ENCODE measurements around the gene PRKCA.

PRKCA gene

DNA sequence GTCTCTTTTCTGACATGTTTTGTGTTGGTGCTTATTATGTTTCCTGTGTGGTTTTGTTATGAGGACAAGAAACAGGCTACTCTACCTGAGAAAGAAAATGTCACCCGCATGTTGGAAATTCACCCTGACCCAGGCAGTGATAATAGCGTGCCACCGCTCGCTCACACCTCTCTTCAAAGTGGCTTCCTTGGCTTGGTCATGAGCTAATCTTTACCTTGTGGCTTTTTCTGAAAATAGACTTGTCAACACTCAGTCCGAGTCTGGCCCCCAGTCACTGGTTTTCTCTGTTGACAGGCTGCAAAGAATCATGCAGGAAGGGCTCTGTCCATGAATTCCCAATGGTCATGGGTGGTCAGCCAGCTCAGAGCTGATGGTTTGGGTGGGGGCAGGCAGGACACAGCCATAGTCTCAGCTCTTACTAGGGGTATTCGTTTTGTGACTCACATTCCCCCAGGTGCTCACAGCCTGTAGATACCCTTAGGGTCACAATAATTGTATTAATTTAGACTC lies 411.2 kb downstream of the PRKCA start:
- H3K9ac ChIP-seq (ENCODE audit: low read depth, low read length, poor library complexity): no peak overlapping the region
- peaks cover 14 to 44% of the 10 kb centered on the region in 2 donors for H3K4me1 ChIP-seq (ENCODE audit: control insufficient read depth in 2 of 2, insufficient read depth in 1 of 2, low read depth in 1 of 2, low read length in 2 of 2)
- no peak overlapping the region for H2BK120ac ChIP-seq (ENCODE audit: low read depth, low read length)
- H2BK15ac ChIP-seq (ENCODE audit: low read length): no peak overlapping the region
- H3K79me1 ChIP-seq (ENCODE audit: low read depth, low read length): no peaks in the 10 kb centered on the region
- no peak for DNase-seq (ENCODE audit: low spot score)
- WGBS, 2 donors (ENCODE audit: extremely low coverage in 2 of 2, insufficient read length in 2 of 2, insufficient replicate concordance in 1 of 2): no CpG with 5 or more reads among the region's 6 CpGs
- no peaks in the 10 kb centered on the region for H3K27me3 ChIP-seq (ENCODE audit: control insufficient read depth in 3 of 3, insufficient read depth in 3 of 3, low read depth in 1 of 3, low read length in 3 of 3)
- H3K36me3 ChIP-seq (replicated peaks in 1 of 2; ENCODE audit: control insufficient read depth in 2 of 2, insufficient read depth in 2 of 2, low read length in 2 of 2): no peaks in the 10 kb centered on the region
- H3K27ac ChIP-seq (replicated peaks; ENCODE audit: low read length): no peak overlapping the region
- H4K91ac ChIP-seq (ENCODE audit: low read depth, low read length, poor library complexity): no peak overlapping the region
- H3K4ac ChIP-seq (ENCODE audit: low read length): no peak overlapping the region
- H4K8ac ChIP-seq (ENCODE audit: low read depth, low read length): no peak overlapping the region
- peak overlapping the region; percentile 36 for H2AK5ac ChIP-seq (ENCODE audit: low read depth, low read length)
- no peak overlapping the region for H2BK5ac ChIP-seq (ENCODE audit: low read length)
- H2BK12ac ChIP-seq (ENCODE audit: low read length): no peak overlapping the region
- H3K23ac ChIP-seq (ENCODE audit: low read depth, low read length, poor library complexity): no peak overlapping the region
- no peak overlapping the region for H3K4me2 ChIP-seq (ENCODE audit: insufficient read depth, low read length, poor library complexity, severe bottlenecking)
- peaks cover 0 to 4% of the 10 kb centered on the region in 2 donors for H3K9me3 ChIP-seq (replicated peaks in 1 of 2; ENCODE audit: control insufficient read depth in 2 of 2, insufficient read depth in 1 of 2, low read depth in 1 of 2, low read length in 2 of 2)
- H3K4me3 ChIP-seq (ENCODE audit: low read length in 2 of 2): no peak overlapping the region
- no peak overlapping the region for H3K18ac ChIP-seq (ENCODE audit: low read length)
- no peak overlapping the region for H3K14ac ChIP-seq (ENCODE audit: low read length)
- no peak overlapping the region for H2AFZ ChIP-seq (ENCODE audit: low read length)

DNA sequence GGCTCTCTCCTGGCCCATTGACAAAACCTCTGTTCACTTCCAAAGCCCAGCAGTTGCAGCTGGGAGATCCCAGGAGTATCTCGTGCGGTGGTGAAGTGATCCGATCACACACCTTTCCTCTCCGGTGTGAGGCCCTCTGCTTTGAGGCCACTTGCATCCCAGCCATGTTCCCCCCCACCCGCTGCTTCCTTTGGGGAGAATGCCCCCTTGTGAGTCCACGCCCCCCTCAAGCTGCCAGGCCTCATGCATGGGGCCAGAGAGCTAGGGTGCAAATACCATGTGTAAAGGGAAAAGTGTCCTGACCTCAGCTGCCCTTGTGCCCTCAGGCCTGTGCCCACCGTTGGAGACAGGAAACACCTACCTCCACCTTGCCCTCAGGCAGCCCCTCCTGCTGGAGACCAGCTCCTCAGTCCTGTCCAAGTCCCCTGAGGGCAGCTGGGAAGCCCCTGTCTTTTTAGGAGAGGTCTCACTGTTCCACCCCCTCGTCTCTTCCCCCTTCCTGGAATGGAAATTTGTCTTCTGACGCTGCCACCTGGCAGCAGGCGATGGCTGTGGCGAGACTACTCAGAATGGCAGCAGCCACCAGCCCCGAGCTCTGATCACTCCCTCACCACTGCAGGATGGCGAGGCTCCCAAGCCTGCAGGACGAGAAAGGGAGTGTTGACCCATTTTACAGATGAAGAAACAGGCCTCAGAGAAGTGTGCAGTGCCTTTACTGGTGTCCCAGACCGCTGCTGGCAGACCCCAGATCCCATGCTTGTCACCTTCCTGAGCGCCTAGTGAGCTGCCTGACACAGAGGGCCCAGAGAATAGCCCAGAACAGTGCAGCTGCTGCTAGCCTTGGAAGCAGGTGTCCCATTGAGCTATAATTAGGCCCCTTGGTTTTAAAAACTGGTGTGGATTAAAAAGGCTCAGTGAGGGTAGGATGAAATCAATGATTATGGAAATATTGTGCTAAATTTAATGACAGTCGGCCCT lies 411.9 kb downstream of the PRKCA start:
- H3K9ac ChIP-seq (ENCODE audit: low read depth, low read length, poor library complexity): no peak overlapping the region
- H3K23ac ChIP-seq (ENCODE audit: low read depth, low read length, poor library complexity): no peak overlapping the region
- peak overlapping the region; percentile 6 for H4K91ac ChIP-seq (ENCODE audit: low read depth, low read length, poor library complexity)
- H3K79me1 ChIP-seq (ENCODE audit: low read depth, low read length): no peaks in the 10 kb centered on the region
- no peak overlapping the region for H2AFZ ChIP-seq (ENCODE audit: low read length)
- no peak overlapping the region for H2BK120ac ChIP-seq (ENCODE audit: low read depth, low read length)
- no peaks in the 10 kb centered on the region for H3K36me3 ChIP-seq (replicated peaks in 1 of 2; ENCODE audit: control insufficient read depth in 2 of 2, insufficient read depth in 2 of 2, low read length in 2 of 2)
- peaks cover 14 to 44% of the 10 kb centered on the region in 2 donors for H3K4me1 ChIP-seq (ENCODE audit: control insufficient read depth in 2 of 2, insufficient read depth in 1 of 2, low read depth in 1 of 2, low read length in 2 of 2)
- H3K18ac ChIP-seq (ENCODE audit: low read length): peak overlapping the region; percentile 15
- H4K8ac ChIP-seq (ENCODE audit: low read depth, low read length): no peak overlapping the region
- no peak overlapping the region for H3K4ac ChIP-seq (ENCODE audit: low read length)
- DNase-seq (ENCODE audit: low spot score): no peak
- peak overlapping the region; percentile 10 for H2BK15ac ChIP-seq (ENCODE audit: low read length)
- H3K27me3 ChIP-seq (ENCODE audit: control insufficient read depth in 3 of 3, insufficient read depth in 3 of 3, low read depth in 1 of 3, low read length in 3 of 3): no peaks in the 10 kb centered on the region
- peak overlapping the region; percentile 59 for H2BK12ac ChIP-seq (ENCODE audit: low read length)
- H3K9me3 ChIP-seq (replicated peaks in 1 of 2; ENCODE audit: control insufficient read depth in 2 of 2, insufficient read depth in 1 of 2, low read depth in 1 of 2, low read length in 2 of 2): peaks cover 0 to 4% of the 10 kb centered on the region in 2 donors
- H2AK5ac ChIP-seq (ENCODE audit: low read depth, low read length): peak overlapping the region; percentile 36
- H3K4me2 ChIP-seq (ENCODE audit: insufficient read depth, low read length, poor library complexity, severe bottlenecking): no peak overlapping the region
- WGBS, 2 donors (ENCODE audit: extremely low coverage in 2 of 2, insufficient read length in 2 of 2, insufficient replicate concordance in 1 of 2): no CpG with 5 or more reads among the region's 17 CpGs
- H3K14ac ChIP-seq (ENCODE audit: low read length): peak overlapping the region; percentile 26
- H2BK5ac ChIP-seq (ENCODE audit: low read length): peak overlapping the region; percentile 15
- no peak overlapping the region for H3K27ac ChIP-seq (replicated peaks; ENCODE audit: low read length)
- no peak overlapping the region for H3K4me3 ChIP-seq (ENCODE audit: low read length in 2 of 2)

DNA sequence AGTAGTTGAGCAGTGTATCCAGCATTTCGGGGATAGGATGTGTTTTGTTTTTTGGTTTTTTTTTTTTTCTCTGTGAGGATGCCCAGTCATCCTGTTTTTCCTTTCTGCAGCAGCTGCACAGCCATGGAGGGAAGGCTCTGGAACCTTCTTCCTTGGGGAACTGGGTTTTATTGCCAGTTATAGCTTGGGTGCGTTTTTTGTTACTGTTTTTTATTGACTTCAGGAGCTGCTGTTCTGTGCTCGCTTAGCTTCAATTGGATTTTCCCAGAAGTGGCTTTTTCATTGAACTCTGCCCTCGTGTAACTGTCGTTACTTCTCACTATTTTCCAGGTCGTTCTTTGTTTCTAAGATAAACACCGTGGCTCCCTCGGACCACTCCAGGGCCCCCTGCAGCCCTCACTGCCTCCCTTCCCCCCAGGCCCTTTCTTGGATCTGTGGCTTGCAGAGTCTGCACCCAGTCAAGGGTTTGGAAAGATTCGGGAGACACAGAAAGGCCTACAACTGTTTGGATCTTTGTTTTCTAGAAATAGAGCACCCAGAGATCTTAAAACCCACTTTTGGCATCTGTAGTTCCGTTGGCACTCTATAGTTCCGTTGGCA lies 412.8 kb downstream of the PRKCA start:
- H3K36me3 ChIP-seq (replicated peaks in 1 of 2; ENCODE audit: control insufficient read depth in 2 of 2, insufficient read depth in 2 of 2, low read length in 2 of 2): no peaks in the 10 kb centered on the region
- no peak overlapping the region for H3K27ac ChIP-seq (replicated peaks; ENCODE audit: low read length)
- no peaks in the 10 kb centered on the region for H3K9me3 ChIP-seq (replicated peaks in 1 of 2; ENCODE audit: control insufficient read depth in 2 of 2, insufficient read depth in 1 of 2, low read depth in 1 of 2, low read length in 2 of 2)
- WGBS, 2 donors (ENCODE audit: extremely low coverage in 2 of 2, insufficient read length in 2 of 2, insufficient replicate concordance in 1 of 2): no CpG with 5 or more reads among the region's 11 CpGs
- H3K27me3 ChIP-seq (ENCODE audit: control insufficient read depth in 3 of 3, insufficient read depth in 3 of 3, low read depth in 1 of 3, low read length in 3 of 3): no peaks in the 10 kb centered on the region
- H3K4me1 ChIP-seq (ENCODE audit: control insufficient read depth in 2 of 2, insufficient read depth in 1 of 2, low read depth in 1 of 2, low read length in 2 of 2): peaks cover 14 to 44% of the 10 kb centered on the region in 2 donors
- peak overlapping the region; percentile 8 for H2BK5ac ChIP-seq (ENCODE audit: low read length)
- no peak overlapping the region for H2BK12ac ChIP-seq (ENCODE audit: low read length)
- H3K79me1 ChIP-seq (ENCODE audit: low read depth, low read length): no peaks in the 10 kb centered on the region
- DNase-seq (ENCODE audit: low spot score): no peak
- H3K23ac ChIP-seq (ENCODE audit: low read depth, low read length, poor library complexity): no peak overlapping the region
- no peak overlapping the region for H3K4me3 ChIP-seq (ENCODE audit: low read length in 2 of 2)
- H2AFZ ChIP-seq (ENCODE audit: low read length): peak overlapping the region; percentile 76
- H3K14ac ChIP-seq (ENCODE audit: low read length): no peak overlapping the region
- no peak overlapping the region for H2BK120ac ChIP-seq (ENCODE audit: low read depth, low read length)
- H3K4ac ChIP-seq (ENCODE audit: low read length): no peak overlapping the region
- no peak overlapping the region for H3K18ac ChIP-seq (ENCODE audit: low read length)
- H2BK15ac ChIP-seq (ENCODE audit: low read length): no peak overlapping the region
- no peak overlapping the region for H2AK5ac ChIP-seq (ENCODE audit: low read depth, low read length)
- no peak overlapping the region for H4K8ac ChIP-seq (ENCODE audit: low read depth, low read length)
- H4K91ac ChIP-seq (ENCODE audit: low read depth, low read length, poor library complexity): no peak overlapping the region
- no peak overlapping the region for H3K9ac ChIP-seq (ENCODE audit: low read depth, low read length, poor library complexity)
- no peak overlapping the region for H3K4me2 ChIP-seq (ENCODE audit: insufficient read depth, low read length, poor library complexity, severe bottlenecking)

DNA sequence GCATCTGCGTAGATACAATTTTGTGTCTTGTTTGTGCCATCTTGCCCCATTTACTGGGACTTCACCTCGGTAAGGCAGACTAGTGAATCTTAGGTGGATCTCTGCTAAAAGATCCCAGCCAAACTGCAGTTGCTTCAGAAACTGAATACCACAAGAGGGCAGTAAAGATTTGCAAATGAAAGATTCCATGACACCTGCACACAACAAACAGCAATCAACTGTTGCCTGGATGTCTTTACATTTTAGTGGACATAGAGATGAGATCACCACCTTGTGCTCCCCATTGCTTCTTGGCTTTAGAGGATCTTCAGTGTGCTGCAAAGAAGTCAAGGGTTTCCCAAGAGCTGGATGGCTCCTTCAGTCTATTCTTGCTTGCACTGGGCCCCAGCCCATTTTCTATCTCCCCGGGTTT lies 413.3 kb downstream of the PRKCA start:
- H2AFZ ChIP-seq (ENCODE audit: low read length): no peak overlapping the region
- peak; percentile 56 for DNase-seq (ENCODE audit: low spot score)

More for the DNA sequence above, 413.3 kb downstream of the PRKCA start:
- Histone ChIP-seq H3K9me3 (replicated peaks in 1 of 2; ENCODE audit: control insufficient read depth in 2 of 2, insufficient read depth in 1 of 2, low read depth in 1 of 2, low read length in 2 of 2) (no peaks in the 10 kb centered on the region), H2BK120ac (ENCODE audit: low read depth, low read length) (no peak overlapping the region), H2BK15ac (ENCODE audit: low read length) (no peak overlapping the region), H3K9ac (ENCODE audit: low read depth, low read length, poor library complexity) (no peak overlapping the region), H2BK5ac (ENCODE audit: low read length) (no peak overlapping the region), H3K27ac (replicated peaks; ENCODE audit: low read length) (no peak overlapping the region), H4K8ac (ENCODE audit: low read depth, low read length) (no peak overlapping the region), H2AK5ac (ENCODE audit: low read depth, low read length) (no peak overlapping the region), H2BK12ac (ENCODE audit: low read length) (no peak overlapping the region), H3K79me1 (ENCODE audit: low read depth, low read length) (no peaks in the 10 kb centered on the region), H3K4me2 (ENCODE audit: insufficient read depth, low read length, poor library complexity, severe bottlenecking) (no peak overlapping the region), H3K14ac (ENCODE audit: low read length) (no peak overlapping the region), H4K91ac (ENCODE audit: low read depth, low read length, poor library complexity) (no peak overlapping the region), H3K23ac (ENCODE audit: low read depth, low read length, poor library complexity) (no peak overlapping the region), H3K4ac (ENCODE audit: low read length) (no peak overlapping the region), H3K18ac (ENCODE audit: low read length) (no peak overlapping the region), H3K36me3 (replicated peaks in 1 of 2; ENCODE audit: control insufficient read depth in 2 of 2, insufficient read depth in 2 of 2, low read length in 2 of 2) (no peaks in the 10 kb centered on the region), H3K27me3 (ENCODE audit: control insufficient read depth in 3 of 3, insufficient read depth in 3 of 3, low read depth in 1 of 3, low read length in 3 of 3) (no peaks in the 10 kb centered on the region), H3K4me3 (ENCODE audit: low read length in 2 of 2) (no peak overlapping the region), H3K4me1 (ENCODE audit: control insufficient read depth in 2 of 2, insufficient read depth in 1 of 2, low read depth in 1 of 2, low read length in 2 of 2) (peaks cover 14 to 44% of the 10 kb centered on the region in 2 donors)
- WGBS, 2 donors (ENCODE audit: extremely low coverage in 2 of 2, insufficient read length in 2 of 2, insufficient replicate concordance in 1 of 2): no CpG with 5 or more reads among the region's 3 CpGs

Measured in neuronal stem cell (in vitro differentiated cells).